IMR-90 (cell line): Measurements from ENCODE around the gene UPK2. TPM values are rescaled to one million over a fixed set of nuclear protein-coding genes. Genes with fewer than 3 reads are reported as not detected.

Experiments
- ATAC-seq: fragments of 200-7000 bp; cut with Tn5 transposase; 2 replicates; pipeline ENCODE4 v1.9.1; 2020; ENCODE audit warnings: low read depth, mild to moderate bottlenecking, moderate library complexity
- BruUV-seq: library from RNA; stranded (reverse); fragments of 400-500 nt; replicated peaks from 2 replicates; lab custom pipeline; 2021; lab: Mats Ljungman, UMichigan
- CTCF ChIA-PET: fragments of 300-600 bp; formaldehyde crosslinking; extraction: SDS; loops from one replicate; lab custom pipeline; 2021; ENCODE audit warnings: antibody characterized with exemption; lab: Yijun Ruan, JAX
- POLR2A ChIA-PET: fragments of 300-600 bp; sonication (Branson Sonifier 250); formaldehyde crosslinking; loops from one replicate; lab custom pipeline; 2022; ENCODE audit warnings: antibody characterized with exemption; ENCODE audit not compliant: unreplicated experiment; lab: Charles Lee
- DNase-seq: peaks from one replicate; pipeline ENCODE4 v3.0.0; 2013
- H2AFZ ChIP-seq: replicated peaks from 2 replicates; pipeline ENCODE3; 2013; ENCODE audit warnings: low read length, mild to moderate bottlenecking; ENCODE audit not compliant: poor library complexity
- H2AK5ac ChIP-seq: 2 replicates; pipeline ENCODE4 v1.6.1; 2013; ENCODE audit warnings: low read depth, low read length, inconsistent platforms
- H2AK9ac ChIP-seq: replicated peaks from 2 replicates; pipeline ENCODE3; 2013; ENCODE audit warnings: mild to moderate bottlenecking, low read depth, low read length, moderate library complexity; ENCODE audit not compliant: poor library complexity
- H2BK120ac ChIP-seq: 2 replicates; pipeline ENCODE4 v1.6.1; 2013; ENCODE audit warnings: low read depth, low read length, inconsistent platforms
- H2BK15ac ChIP-seq: 3 replicates; pipeline ENCODE4 v1.6.1; 2013; ENCODE audit warnings: low read depth, low read length, inconsistent platforms
- H2BK20ac ChIP-seq: 2 replicates; pipeline ENCODE4 v1.6.1; 2013; ENCODE audit warnings: low read depth, mild to moderate bottlenecking, inconsistent platforms, low read length, moderate library complexity
- H2BK5ac ChIP-seq: 2 replicates; pipeline ENCODE4 v1.6.1; 2013; ENCODE audit warnings: mild to moderate bottlenecking, low read depth, low read length, inconsistent platforms; ENCODE audit not compliant: poor library complexity, severe bottlenecking
- H3K14ac ChIP-seq: replicated peaks from 2 replicates; pipeline ENCODE4 v1.6.1; 2013; ENCODE audit warnings: low read depth, low read length, inconsistent platforms
- H3K18ac ChIP-seq: 2 replicates; pipeline ENCODE4 v1.6.1; 2013; ENCODE audit warnings: low read depth, low read length, control low read depth
- H3K23ac ChIP-seq: 2 replicates; pipeline ENCODE4 v1.6.1; 2013; ENCODE audit warnings: low read depth, low read length, inconsistent platforms
- H3K27ac ChIP-seq: 2 replicates; pipeline ENCODE4 v1.5.1; 2013; ENCODE audit warnings: mild to moderate bottlenecking, control low read depth, low read length; ENCODE audit not compliant: insufficient read depth
- H3K27me3 ChIP-seq: 2 replicates; pipeline ENCODE4 v1.6.1; 2013; ENCODE audit warnings: low read length; ENCODE audit not compliant: control insufficient read depth, insufficient read depth
- H3K36me3 ChIP-seq: 2 replicates; pipeline ENCODE4 v1.6.1; 2013; ENCODE audit warnings: low read length, mixed read lengths; ENCODE audit not compliant: control insufficient read depth, insufficient read depth
- H3K4ac ChIP-seq: 2 replicates; pipeline ENCODE4 v1.6.1; 2013; ENCODE audit warnings: low read depth, low read length, inconsistent platforms
- H3K4me1 ChIP-seq: 2 replicates; pipeline ENCODE4 v1.6.1; 2013; ENCODE audit warnings: low read length, mixed read lengths; ENCODE audit not compliant: control insufficient read depth, insufficient read depth
- H3K4me2 ChIP-seq: 2 replicates; pipeline ENCODE4 v1.6.1; 2013; ENCODE audit warnings: low read depth, mild to moderate bottlenecking, control low read depth, low read length, moderate library complexity
- H3K4me3 ChIP-seq: 2 replicates; pipeline ENCODE4 v1.5.1; 2013; ENCODE audit warnings: low read depth, mild to moderate bottlenecking, control low read depth, low read length, moderate library complexity; ENCODE audit not compliant: insufficient read depth
- H3K56ac ChIP-seq: 2 replicates; pipeline ENCODE4 v1.6.1; 2013; ENCODE audit warnings: low read length, inconsistent platforms; ENCODE audit not compliant: insufficient read depth; ENCODE audit errors: extremely low read depth
- H3K79me1 ChIP-seq, 2 experiments: 2 replicates each; pipeline ENCODE4 v1.6.1; 2013; ENCODE audit warnings: low read length in 2 of 2, inconsistent platforms in 1 of 2, low read depth in 1 of 2
- H3K9ac ChIP-seq: 2 replicates; pipeline ENCODE4 v1.6.1; 2013; ENCODE audit warnings: low read depth, low read length, control low read depth
- H3K9me1 ChIP-seq: 2 replicates; pipeline ENCODE4 v1.6.1; 2013; ENCODE audit warnings: low read length, inconsistent platforms; ENCODE audit not compliant: insufficient read depth
- H3K9me3 ChIP-seq: 2 replicates; pipeline ENCODE4 v1.6.1; 2013; ENCODE audit warnings: low read length; ENCODE audit not compliant: control insufficient read depth, insufficient read depth
- H4K20me1 ChIP-seq: 2 replicates; pipeline ENCODE4 v1.6.1; 2013; ENCODE audit warnings: low read length, inconsistent platforms; ENCODE audit not compliant: insufficient read depth
- H4K5ac ChIP-seq: 2 replicates; pipeline ENCODE4 v1.6.1; 2013; ENCODE audit warnings: mild to moderate bottlenecking, low read depth, low read length, control low read depth
- H4K8ac ChIP-seq, 2 experiments: 2 replicates each; pipeline ENCODE4 v1.6.1; 2013; ENCODE audit warnings: low read depth in 2 of 2, low read length in 2 of 2, control low read depth in 1 of 2, inconsistent platforms in 1 of 2
- H4K91ac ChIP-seq: 2 replicates; pipeline ENCODE4 v1.6.1; 2013; ENCODE audit warnings: low read depth, low read length, inconsistent platforms; ENCODE audit not compliant: insufficient read depth
- BHLHE40 ChIP-seq: fragments of 150-350 bp; IDR thresholded peaks from 2 replicates; pipeline ENCODE4 v1.6.1; 2016; ENCODE audit warnings: mild to moderate bottlenecking, low read depth, low read length
- CEBPB ChIP-seq: IDR thresholded peaks from 2 replicates; pipeline ENCODE4 v1.6.1; 2012; ENCODE audit warnings: low read depth, low read length, improper control_type of control experiment
- CHD1 ChIP-seq: IDR thresholded peaks from 2 replicates; pipeline ENCODE4 v1.6.1; 2012; ENCODE audit warnings: low read depth, low read length, improper control_type of control experiment
- CTCF ChIP-seq: conservative IDR thresholded peaks from 2 replicates; pipeline ENCODE4 v1.5.1; 2012; ENCODE audit warnings: mild to moderate bottlenecking, low read depth, low read length, improper control_type of control experiment
- ELK1 ChIP-seq: fragments of 150-350 bp; IDR thresholded peaks from 2 replicates; pipeline ENCODE4 v1.6.1; 2016; ENCODE audit warnings: low read depth, mild to moderate bottlenecking, low read length, moderate library complexity, borderline replicate concordance
- MAFK ChIP-seq: IDR thresholded peaks from 2 replicates; pipeline ENCODE4 v1.6.1; 2012; ENCODE audit warnings: low read depth, low read length, improper control_type of control experiment
- MAZ ChIP-seq: IDR thresholded peaks from 2 replicates; pipeline ENCODE4 v1.6.1; 2012; ENCODE audit warnings: low read depth, mild to moderate bottlenecking, low read length, improper control_type of control experiment, moderate library complexity, borderline replicate concordance
- MXI1 ChIP-seq: IDR thresholded peaks from 2 replicates; pipeline ENCODE4 v1.6.1; 2012; ENCODE audit warnings: low read depth, mild to moderate bottlenecking, low read length, moderate library complexity, borderline replicate concordance
- NFE2L2 ChIP-seq: fragments of 150-350 bp; IDR thresholded peaks from 2 replicates; pipeline ENCODE4 v1.6.1; 2016; ENCODE audit warnings: low read depth, mild to moderate bottlenecking, low read length
- POLR2A ChIP-seq: IDR thresholded peaks from 2 replicates; pipeline ENCODE4 v1.6.1; 2012; ENCODE audit warnings: mild to moderate bottlenecking, low read depth, low read length
- RAD21 ChIP-seq: IDR thresholded peaks from 2 replicates; pipeline ENCODE4 v1.6.1; 2012; ENCODE audit warnings: low read length, improper control_type of control experiment
- RCOR1 ChIP-seq: IDR thresholded peaks from 2 replicates; pipeline ENCODE4 v1.6.1; 2012; ENCODE audit warnings: mild to moderate bottlenecking, low read length, improper control_type of control experiment; ENCODE audit not compliant: insufficient replicate concordance
- RFX5 ChIP-seq: IDR thresholded peaks from 2 replicates; pipeline ENCODE4 v1.8.0; 2012; ENCODE audit warnings: low read depth, mild to moderate bottlenecking, low read length, moderate library complexity
- SMC3 ChIP-seq: fragments of 150-350 bp; IDR thresholded peaks from 2 replicates; pipeline ENCODE4 v1.6.1; 2016; ENCODE audit warnings: low read depth, mild to moderate bottlenecking, antibody characterized with exemption, low read length, moderate library complexity
- USF2 ChIP-seq: fragments of 150-350 bp; IDR thresholded peaks from 2 replicates; pipeline ENCODE4 v1.6.1; 2017; ENCODE audit warnings: mild to moderate bottlenecking, antibody characterized with exemption, low read length, low read depth
- WGBS, 2 experiments: methylation state at CpG; one replicate each; pipeline versions ENCODE4 v1.1.5 to v1.1.7; 2013; ENCODE audit warnings: missing lambda C conversion rate in 2 of 2; ENCODE audit not compliant: insufficient read length in 1 of 2; ENCODE audit errors: extremely low coverage in 2 of 2; 5-methylcytosine and 5-hydroxymethylcytosine counted together
- dilution Hi-C: fragments of 300-500 bp; cut with HindIII; formaldehyde crosslinking; loops from one replicate; pipeline ENCODE4 v1.14.3; 2018; ENCODE audit warnings: low sequenced_read_pairs; ENCODE audit not compliant: unreplicated experiment
- in situ Hi-C: fragments of 300-500 bp; cut with MboI; formaldehyde crosslinking; loops from 3 replicates; pipeline ENCODE4 v1.14.3; 2019; ENCODE audit warnings: low sequenced_read_pairs, inconsistent platforms, mixed read lengths
- intact Hi-C: fragments of 100-400 bp; cut with micrococcal nuclease; formaldehyde crosslinking; loops from 2 replicates; pipeline ENCODE4 v1.10.0; 2022
- polyA plus RNA-seq, 3 experiments: library from polyadenylated mRNA; depleted of rRNA; stranded (reverse); fragments of >200 nt; gene quantifications; 2 replicates each; pipeline ENCODE4 v1.2.3, GENCODE V29; 2012; ENCODE audit warnings: low replicate concordance in 1 of 3
- total RNA-seq: library from RNA; depleted of rRNA; stranded (reverse); fragments of >200 nt; gene quantifications from 2 replicates; pipeline ENCODE4 v1.2.3, GENCODE V29; 2012

Gene UPK2
- total and polyA plus RNA-seq, 2 of the 4 experiments (the other 2 are of a cell fraction) = 0.26 TPM; not detected in 1

GRCh38 chr11:118956847-118957469, 860 bp downstream of the UPK2 start:
- Histone ChIP-seq H3K9ac (no peak overlapping the region), H3K9me3 (no peaks in the 10 kb centered on the region), H3K18ac (no peak overlapping the region), H3K27me3 (peaks cover 52% of the 10 kb centered on the region), H2BK20ac (no peak overlapping the region), H3K36me3 (no peaks in the 10 kb centered on the region), H2AFZ (peak overlapping the region; percentile 79), H2AK5ac (no peak overlapping the region), H2BK15ac (no peak overlapping the region), H3K4me3 (no peak overlapping the region), H4K5ac (no peak overlapping the region), H2BK5ac (no peak overlapping the region), H2BK120ac (no peak overlapping the region), H3K23ac (no peak overlapping the region), H3K4ac (no peak overlapping the region), H4K8ac (no peak overlapping the region), H3K4me1 (no peaks in the 10 kb centered on the region), H3K4me2 (no peak overlapping the region), H4K20me1 (no peaks in the 10 kb centered on the region), H3K14ac (no peak overlapping the region), H3K27ac (no peak overlapping the region), H3K79me1 (no peaks in the 10 kb centered on the region), H2AK9ac (peak overlapping the region; percentile 85), H3K9me1 (no peaks in the 10 kb centered on the region), H4K91ac (no peak overlapping the region), H3K56ac (no peak overlapping the region)
- ChIA-PET POLR2A (no interaction called here), CTCF (interaction anchor here (0.8 to 2.1 kb wide), 3 partner anchors 24 to 283 kb away, joined by 3 to 10 read pairs (median 3); no protein-coding TSS in a partner anchor)
- dilution Hi-C loops (no loop called here), intact Hi-C loops (loop anchor here (1.0 kb wide), 3 partner anchors 51 to 267 kb away; partner anchors contain the start of gene DDX6), in situ Hi-C loops (loop anchor here (5.0 kb wide), 1 partner anchor 265 kb away; no protein-coding TSS in a partner anchor)
- 39% methylated on average over 6 of the region's 14 CpGs; no CpG with 5 or more reads in 1 of the 2 experiments for WGBS, 2 experiments
- BruUV-seq = no TSS peak
- peak; percentile 8; the same call in 1 of the 2 replicates for ATAC-seq
- DNase-seq = no peak
- TF ChIP-seq SMC3 = no peak
- TF ChIP-seq MXI1 = no peak
- TF ChIP-seq ELK1 = no peak
- no peak for TF ChIP-seq CEBPB
- TF ChIP-seq RAD21 = no peak
- no peak for TF ChIP-seq RCOR1
- no peak for TF ChIP-seq RFX5
- TF ChIP-seq CTCF = no peak
- TF ChIP-seq POLR2A = no peak
- TF ChIP-seq MAZ = no peak
- no peak for TF ChIP-seq BHLHE40
- no peak for TF ChIP-seq USF2
- no peak for TF ChIP-seq MAFK
- no peak for TF ChIP-seq NFE2L2
- no peak for TF ChIP-seq CHD1
